SK-N-SH (cell line): ENCODE results near the gene MED16. TPM values are rescaled to one million over a fixed set of nuclear protein-coding genes. Genes with fewer than 3 reads are reported as not detected.

Experiments used
- CTCF ChIA-PET: fragments of 300-600, 350-600 bp; formaldehyde crosslinking; extraction: SDS; loops from one replicate; lab custom pipeline; 2021; lab: Yijun Ruan, JAX
- POLR2A ChIA-PET: fragments of 350-600 bp; sonication (Branson Sonifier 250); formaldehyde crosslinking; extraction: SDS; loops from one replicate; lab custom pipeline; 2020; ENCODE audit warnings: antibody characterized with exemption, inconsistent platforms; lab: Yijun Ruan, JAX
- DNase-seq: peaks from one replicate; pipeline ENCODE4 v3.0.0; 2012
- H2AFZ ChIP-seq: fragments of 200-600 bp; sonication (generic); 2 replicates; pipeline ENCODE4 v1.8.1; 2016; ENCODE audit warnings: antibody characterized with exemption, mild to moderate bottlenecking, low read depth
- H3F3A ChIP-seq: fragments of 200-600 bp; sonication (generic); replicated peaks from 2 replicates; pipeline ENCODE3; 2016; ENCODE audit warnings: antibody characterized with exemption, mild to moderate bottlenecking; ENCODE audit not compliant: insufficient read depth
- H3K27ac ChIP-seq, 2 experiments: fragments of 200-500 bp in 1 of 2; fragments of 200-600 bp in 1 of 2; sonication (Bioruptor generic) in 1 of 2; sonication (generic), shearing (Covaris generic) in 1 of 2; 2 replicates each; pipeline versions ENCODE4 v1.5.1 to v1.6.1; 2014 to 2016; ENCODE audit warnings: low read depth in 2 of 2, inconsistent platforms in 1 of 2, low read length in 1 of 2, mild to moderate bottlenecking in 1 of 2, mixed read lengths in 1 of 2
- H3K27me3 ChIP-seq: fragments of 200-600 bp; sonication (generic), shearing (Covaris generic); 2 replicates; pipeline ENCODE4 v1.6.1; 2016; ENCODE audit warnings: mixed run types; ENCODE audit not compliant: insufficient read depth
- H3K36me3 ChIP-seq, 2 experiments: fragments of 200-500 bp in 1 of 2; fragments of 200-600 bp in 1 of 2; sonication (Bioruptor generic) in 1 of 2; sonication (generic) in 1 of 2; replicated peaks in 1 of 2; 2 replicates each; pipeline versions ENCODE3 to v1.5.1; 2014 to 2016; ENCODE audit warnings: low read length in 1 of 2, mild to moderate bottlenecking in 1 of 2; ENCODE audit not compliant: insufficient read depth in 2 of 2, control insufficient read depth in 1 of 2
- H3K4me1 ChIP-seq, 2 experiments: fragments of 200-500 bp in 1 of 2; fragments of 200-600 bp in 1 of 2; sonication (Bioruptor generic) in 1 of 2; sonication (generic), shearing (Covaris generic) in 1 of 2; 2 replicates each; pipeline versions ENCODE4 v1.5.1 to v1.6.1; 2014 to 2016; ENCODE audit warnings: low read depth in 1 of 2, low read length in 1 of 2, mixed run types in 1 of 2; ENCODE audit not compliant: insufficient read depth in 2 of 2, control insufficient read depth in 1 of 2
- H3K4me2 ChIP-seq: fragments of 200-600 bp; sonication (generic), shearing (Covaris generic); 2 replicates; pipeline ENCODE4 v1.6.1; 2017; ENCODE audit warnings: mixed run types
- H3K4me3 ChIP-seq, 2 experiments: fragments of 200-500 bp in 1 of 2; fragments of 200-600 bp in 1 of 2; sonication (Bioruptor generic) in 1 of 2; sonication (generic), shearing (Covaris generic) in 1 of 2; 2 replicates each; pipeline versions ENCODE4 v1.5.1 to v1.8.1; 2014 to 2016; ENCODE audit warnings: low read depth in 2 of 2, inconsistent platforms in 1 of 2, low read length in 1 of 2, mild to moderate bottlenecking in 1 of 2, mixed read lengths in 1 of 2, moderate library complexity in 1 of 2
- H3K79me2 ChIP-seq: fragments of 200-600 bp; sonication (generic); 2 replicates; pipeline ENCODE4 v1.8.1; 2017; ENCODE audit warnings: mild to moderate bottlenecking; ENCODE audit not compliant: insufficient read depth
- H3K9ac ChIP-seq: fragments of 200-600 bp; sonication (generic); 2 replicates; pipeline ENCODE4 v1.6.1; 2017; ENCODE audit warnings: mixed run types
- H3K9me2 ChIP-seq: fragments of 200-600 bp; sonication (generic); 2 replicates; pipeline ENCODE4 v1.6.1; 2017; ENCODE audit warnings: mixed run types
- H3K9me3 ChIP-seq: fragments of 200-600 bp; sonication (generic); 2 replicates; pipeline ENCODE4 v1.6.1; 2017; ENCODE audit warnings: mixed run types, mild to moderate bottlenecking, moderate library complexity
- H4K20me1 ChIP-seq: fragments of 200-600 bp; sonication (generic); 2 replicates; pipeline ENCODE4 v1.6.1; 2017; ENCODE audit warnings: mild to moderate bottlenecking, mixed run types; ENCODE audit not compliant: insufficient read depth
- ELF1 ChIP-seq: IDR thresholded peaks from 2 replicates; pipeline ENCODE4 v1.4.0; 2012
- FOXJ3 ChIP-seq: sonication (generic); formaldehyde crosslinking; IDR thresholded peaks from 2 replicates; pipeline ENCODE4 v1.5.1; 2020; ENCODE audit warnings: mild to moderate bottlenecking, missing genetic modification reagents
- FOXM1 ChIP-seq: IDR thresholded peaks from 2 replicates; pipeline ENCODE4 v1.4.0; 2012; ENCODE audit warnings: low read depth, mild to moderate bottlenecking
- GATA2 ChIP-seq: sonication (generic); formaldehyde crosslinking; IDR thresholded peaks from 2 replicates; pipeline ENCODE4 v1.5.0; 2020; ENCODE audit warnings: mild to moderate bottlenecking, missing genetic modification reagents
- JUND ChIP-seq: IDR thresholded peaks from 2 replicates; pipeline ENCODE4 v1.4.0; 2012
- NFIC ChIP-seq: IDR thresholded peaks from 2 replicates; pipeline ENCODE4 v1.4.0; 2012; ENCODE audit warnings: borderline replicate concordance
- NRF1 ChIP-seq: IDR thresholded peaks from 2 replicates; pipeline ENCODE4 v1.6.1; 2012; ENCODE audit warnings: low read depth, mild to moderate bottlenecking, low read length
- RXRA ChIP-seq: IDR thresholded peaks from 2 replicates; pipeline ENCODE4 v1.4.0; 2012; ENCODE audit warnings: low read depth, mild to moderate bottlenecking, borderline replicate concordance
- SMC3 ChIP-seq: IDR thresholded peaks from 2 replicates; pipeline ENCODE4 v1.6.1; 2012; ENCODE audit warnings: low read depth, low read length, improper control_type of control experiment
- WGBS: methylation state at CpG from one replicate; pipeline ENCODE4 v1.1.6; 2017; ENCODE audit warnings: low lambda C conversion rate; 5-methylcytosine and 5-hydroxymethylcytosine counted together
- polyA plus RNA-seq, 3 experiments: library from polyadenylated mRNA; depleted of rRNA; stranded (reverse); fragments of >200 nt; gene quantifications; 2 replicates each; pipeline ENCODE4 v1.2.3, GENCODE V29; 2012
- TF ChIP-seq, protein P1 (sequence below): IDR thresholded peaks from 2 replicates; pipeline ENCODE4 v1.4.0; 2012; ENCODE audit warnings: low read depth, borderline replicate concordance
- TF ChIP-seq, protein P2 (sequence below): IDR thresholded peaks from 2 replicates; pipeline ENCODE4 v1.4.0; 2012; ENCODE audit warnings: low read depth
- TF ChIP-seq, protein P3 (sequence below): IDR thresholded peaks from 2 replicates; pipeline ENCODE4 v1.4.0; 2012; ENCODE audit warnings: low read depth, borderline replicate concordance

MED16 gene
- polyA plus RNA-seq, 1 of the 3 experiments (the other 2 are of a cell fraction) = 40.6 TPM

DNA sequence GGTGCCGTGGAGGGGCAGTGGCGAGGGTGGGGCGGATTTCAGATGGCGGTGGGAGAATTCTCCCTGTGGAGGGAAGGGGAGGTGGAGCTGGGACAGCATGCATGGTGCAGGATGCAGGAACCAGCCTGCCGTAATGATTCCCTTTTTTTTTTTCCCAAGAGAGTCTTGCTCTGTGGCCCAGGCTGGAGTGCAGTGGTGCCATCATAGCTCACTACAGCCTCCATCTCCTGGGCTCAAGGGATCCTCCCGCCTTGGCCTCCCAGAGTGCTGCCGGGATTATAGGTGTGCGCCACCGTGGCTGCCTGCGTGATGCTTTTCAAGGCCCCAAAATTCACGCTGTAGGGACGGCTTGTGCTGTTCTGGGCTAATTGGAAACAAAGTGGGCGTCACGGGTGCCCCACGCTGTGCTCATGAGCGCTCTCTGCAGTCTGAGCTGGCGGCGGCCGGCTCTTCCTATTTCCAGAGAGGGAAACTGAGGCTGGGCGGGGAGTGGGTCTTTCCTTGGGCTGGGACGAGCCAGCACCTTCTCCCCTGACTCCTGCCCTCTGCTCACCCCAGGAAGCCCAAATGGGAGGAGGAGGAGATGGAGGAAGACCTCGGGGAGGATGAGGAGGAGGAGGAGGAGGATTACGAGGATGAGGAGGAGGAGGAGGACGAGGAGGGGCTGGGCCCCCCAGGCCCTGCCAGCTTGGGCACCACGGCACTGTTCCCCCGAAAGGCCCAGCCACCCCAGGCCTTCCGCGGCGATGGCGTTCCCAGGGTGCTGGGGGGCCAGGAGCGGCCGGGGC, 39.1 kb upstream of the MED16 start:
- Histone ChIP-seq H4K20me1 (no peaks in the 10 kb centered on the region), H3K4me1 (peaks cover 13 to 43% of the 10 kb centered on the region in 2 experiments; a peak in 2 of 4 replicates), H3K79me2 (peaks cover 41% of the 10 kb centered on the region), H3K4me2 (peak overlapping the region; percentile 83; the same call in 1 of the 2 replicates), H3F3A (peaks cover 6% of the 10 kb centered on the region), H3K27me3 (no peaks in the 10 kb centered on the region), H3K36me3 (peaks cover 0 to 9% of the 10 kb centered on the region in 2 experiments), H3K9me3 (no peaks in the 10 kb centered on the region), H2AFZ (no peak overlapping the region), H3K9ac (no peak overlapping the region), H3K27ac (peak overlapping the region in 1 of 2 experiments; percentile 89; a peak in 2 of 4 replicates), H3K4me3 (no peak overlapping the region), H3K9me2 (no peaks in the 10 kb centered on the region)
- ChIA-PET POLR2A (no interaction called here), CTCF (interaction anchor here (0.6 to 2.4 kb wide), 8 partner anchors 9 to 314 kb away, joined by 3 to 16 read pairs (median 3); partner anchors contain the start of genes MED16, RNU6-9 and WDR18)
- no peak for DNase-seq
- WGBS = 97% methylated on average over 27 of the region's 32 CpGs
- no peak for TF ChIP-seq RXRA
- TF ChIP-seq, protein P1, sequence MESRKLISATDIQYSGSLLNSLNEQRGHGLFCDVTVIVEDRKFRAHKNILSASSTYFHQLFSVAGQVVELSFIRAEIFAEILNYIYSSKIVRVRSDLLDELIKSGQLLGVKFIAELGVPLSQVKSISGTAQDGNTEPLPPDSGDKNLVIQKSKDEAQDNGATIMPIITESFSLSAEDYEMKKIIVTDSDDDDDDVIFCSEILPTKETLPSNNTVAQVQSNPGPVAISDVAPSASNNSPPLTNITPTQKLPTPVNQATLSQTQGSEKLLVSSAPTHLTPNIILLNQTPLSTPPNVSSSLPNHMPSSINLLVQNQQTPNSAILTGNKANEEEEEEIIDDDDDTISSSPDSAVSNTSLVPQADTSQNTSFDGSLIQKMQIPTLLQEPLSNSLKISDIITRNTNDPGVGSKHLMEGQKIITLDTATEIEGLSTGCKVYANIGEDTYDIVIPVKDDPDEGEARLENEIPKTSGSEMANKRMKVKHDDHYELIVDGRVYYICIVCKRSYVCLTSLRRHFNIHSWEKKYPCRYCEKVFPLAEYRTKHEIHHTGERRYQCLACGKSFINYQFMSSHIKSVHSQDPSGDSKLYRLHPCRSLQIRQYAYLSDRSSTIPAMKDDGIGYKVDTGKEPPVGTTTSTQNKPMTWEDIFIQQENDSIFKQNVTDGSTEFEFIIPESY = no peak
- TF ChIP-seq NRF1 = no peak
- TF ChIP-seq FOXJ3 (CRISPR knock-in tag) = no peak
- TF ChIP-seq ELF1 = no peak
- TF ChIP-seq, protein P2, sequence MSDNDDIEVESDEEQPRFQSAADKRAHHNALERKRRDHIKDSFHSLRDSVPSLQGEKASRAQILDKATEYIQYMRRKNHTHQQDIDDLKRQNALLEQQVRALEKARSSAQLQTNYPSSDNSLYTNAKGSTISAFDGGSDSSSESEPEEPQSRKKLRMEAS = no peak
- no peak for TF ChIP-seq JUND
- TF ChIP-seq, protein P3, sequence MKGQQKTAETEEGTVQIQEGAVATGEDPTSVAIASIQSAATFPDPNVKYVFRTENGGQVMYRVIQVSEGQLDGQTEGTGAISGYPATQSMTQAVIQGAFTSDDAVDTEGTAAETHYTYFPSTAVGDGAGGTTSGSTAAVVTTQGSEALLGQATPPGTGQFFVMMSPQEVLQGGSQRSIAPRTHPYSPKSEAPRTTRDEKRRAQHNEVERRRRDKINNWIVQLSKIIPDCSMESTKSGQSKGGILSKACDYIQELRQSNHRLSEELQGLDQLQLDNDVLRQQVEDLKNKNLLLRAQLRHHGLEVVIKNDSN = no peak

DNA sequence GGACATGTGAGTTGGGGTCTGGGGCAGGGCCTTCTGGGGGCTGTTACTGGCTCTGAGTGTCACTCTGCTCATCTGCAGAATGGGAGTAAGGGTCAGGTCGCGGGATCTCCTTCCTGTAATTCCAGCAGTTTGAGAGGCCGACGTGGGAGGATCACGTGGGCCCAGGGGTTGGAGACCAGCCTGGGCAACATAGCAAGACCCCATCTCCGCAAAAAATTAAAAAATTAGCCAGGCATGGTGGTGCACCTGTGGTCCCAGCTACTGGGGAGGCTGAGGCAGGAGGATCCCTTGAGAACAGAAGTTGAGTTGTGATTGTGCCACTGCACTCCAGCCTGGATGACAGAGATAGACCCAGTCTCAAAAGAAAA, 36.9 kb upstream of the MED16 start:
- DNase-seq = no peak
- Histone ChIP-seq H3K36me3 (peaks cover 0 to 9% of the 10 kb centered on the region in 2 experiments), H3K27me3 (no peaks in the 10 kb centered on the region), H2AFZ (no peak overlapping the region), H3K79me2 (peaks cover 44% of the 10 kb centered on the region), H3K9me3 (no peaks in the 10 kb centered on the region), H3F3A (peaks cover 6% of the 10 kb centered on the region), H3K4me1 (peaks cover 15 to 38% of the 10 kb centered on the region in 2 experiments; a peak in 2 of 4 replicates), H3K27ac (no peak overlapping the region), H3K4me2 (no peak overlapping the region), H3K9ac (no peak overlapping the region), H3K9me2 (no peaks in the 10 kb centered on the region), H4K20me1 (no peaks in the 10 kb centered on the region), H3K4me3 (no peak overlapping the region)
- ChIA-PET CTCF (interaction anchor here (1.1 kb wide), 1 partner anchor 10 kb away, joined by 5 read pairs; no protein-coding TSS in a partner anchor), POLR2A (interaction anchor here (0.7 kb wide), 1 partner anchor 67 kb away, joined by 4 read pairs; no protein-coding TSS in a partner anchor)
- 96% methylated on average over 6 of the region's 6 CpGs for WGBS
- TF ChIP-seq NFIC (no peak), ELF1 (no peak), SMC3 (no peak), RXRA (no peak), GATA2 (CRISPR knock-in tag) (no peak), FOXM1 (no peak)
